ENCODE data around the gene TNIP2. TPM values are rescaled to one million over a fixed set of nuclear protein-coding genes. Genes with fewer than 3 reads are reported as not detected.

The TNIP2 gene
- total RNA-seq, 4 donors from 2014 or later: 40.1 to 58.2 (median 45.5) TPM

GRCh38 chr4:2735869-2736268, 20.3 kb downstream of the TNIP2 start:
- TF ChIP-seq CTCF (IDR thresholded peaks at IDR 0.05): no peak
- TF ChIP-seq POLR2A (IDR thresholded peaks at IDR 0.05): no peak
- no peak for DNase-seq
- intact Hi-C loops (cut with DNase I): no loop called here
- H3K36me3 ChIP-seq: peaks cover 6 to 33% (median 8%) of the 10 kb centered on the region in 3 donors
- H3K4me3 ChIP-seq: no peak overlapping the region
- no peaks in the 10 kb centered on the region for H3K27me3 ChIP-seq
- H3K4me1 ChIP-seq: peaks cover 0 to 7% (median 3%) of the 10 kb centered on the region in 3 donors
- H3K9me3 ChIP-seq: peaks cover 0 to 5% (median 0%) of the 10 kb centered on the region in 3 donors
- H3K27ac ChIP-seq: no peak overlapping the region

GRCh38 chr4:2734612-2735011, 21.5 kb downstream of the TNIP2 start:
- H3K36me3 ChIP-seq: peaks cover 8 to 46% (median 10%) of the 10 kb centered on the region in 3 donors
- no peaks in the 10 kb centered on the region for H3K27me3 ChIP-seq
- intact Hi-C loops (cut with DNase I): no loop called here
- peaks cover 0 to 7% (median 3%) of the 10 kb centered on the region in 3 donors for H3K4me1 ChIP-seq
- TF ChIP-seq POLR2A (IDR thresholded peaks at IDR 0.05) (no peak), CTCF (IDR thresholded peaks at IDR 0.05) (no peak)
- H3K27ac ChIP-seq: no peak overlapping the region
- no peak for DNase-seq
- WGBS, 2 donors: 31 to 62% methylated on average over 1 of the region's 1 CpG
- no peak overlapping the region for H3K4me3 ChIP-seq
- peaks cover 0 to 5% (median 0%) of the 10 kb centered on the region in 3 donors for H3K9me3 ChIP-seq

- peaks cover 0 to 7% (median 3%) of the 10 kb centered on the region in 3 donors for H3K4me1 ChIP-seq
- intact Hi-C loops (cut with DNase I): no loop called here
- H3K9me3 ChIP-seq: peaks cover 0 to 5% (median 0%) of the 10 kb centered on the region in 3 donors
- peaks cover 8 to 52% (median 14%) of the 10 kb centered on the region in 3 donors for H3K36me3 ChIP-seq
- H3K4me3 ChIP-seq: no peak overlapping the region
- WGBS, 2 donors: 78 to 100% methylated on average over 2 of the region's 2 CpGs
- TF ChIP-seq POLR2A (IDR thresholded peaks at IDR 0.05) (no peak), CTCF (IDR thresholded peaks at IDR 0.05) (no peak)
- H3K27ac ChIP-seq: no peak overlapping the region
- H3K27me3 ChIP-seq: no peaks in the 10 kb centered on the region
- no peak for DNase-seq
These were observed 22.1 kb downstream of the TNIP2 start for GRCh38 chr4:2733844-2734574.

GRCh38 chr4:2733001-2733843, 22.9 kb downstream of the TNIP2 start:
- 86 to 94% methylated on average over 16 to 20 of the region's 21 CpGs for WGBS, 2 donors
- Histone ChIP-seq H3K9me3 (peaks cover 0 to 5% (median 0%) of the 10 kb centered on the region in 3 donors), H3K4me3 (no peak overlapping the region), H3K27ac (no peak overlapping the region), H3K4me1 (peaks cover 0 to 7% (median 3%) of the 10 kb centered on the region in 3 donors), H3K36me3 (peaks cover 8 to 53% (median 14%) of the 10 kb centered on the region in 3 donors), H3K27me3 (no peaks in the 10 kb centered on the region)
- intact Hi-C loops (cut with DNase I): no loop called here
- DNase-seq: no peak
- TF ChIP-seq CTCF (IDR thresholded peaks at IDR 0.05) (no peak), POLR2A (IDR thresholded peaks at IDR 0.05) (no peak)

GRCh38 chr4:2732526-2732925, 23.6 kb downstream of the TNIP2 start:
- no peak for DNase-seq
- Histone ChIP-seq H3K27ac (no peak overlapping the region), H3K9me3 (peaks cover 0 to 5% (median 0%) of the 10 kb centered on the region in 3 donors), H3K27me3 (no peaks in the 10 kb centered on the region), H3K4me3 (no peak overlapping the region), H3K36me3 (peaks cover 8 to 59% (median 14%) of the 10 kb centered on the region in 3 donors), H3K4me1 (peaks cover 0 to 7% (median 3%) of the 10 kb centered on the region in 3 donors)
- TF ChIP-seq CTCF (IDR thresholded peaks at IDR 0.05) (no peak), POLR2A (IDR thresholded peaks at IDR 0.05) (no peak)
- intact Hi-C loops (cut with DNase I): no loop called here
- 90 to 95% methylated on average over 5 to 6 of the region's 6 CpGs for WGBS, 2 donors
